Measurements from ENCODE around the gene LIFR.

The LIFR gene

GRCh38 chr5:38595132-38595745 is 38.8 kb upstream of the LIFR start:
- H3K4me1 ChIP-seq = peaks cover 9% of the 10 kb centered on the region
- no peak for DNase-seq
- no peaks in the 10 kb centered on the region for H3K36me3 ChIP-seq
- H3K9me3 ChIP-seq = no peaks in the 10 kb centered on the region
- TF ChIP-seq, protein P1, sequence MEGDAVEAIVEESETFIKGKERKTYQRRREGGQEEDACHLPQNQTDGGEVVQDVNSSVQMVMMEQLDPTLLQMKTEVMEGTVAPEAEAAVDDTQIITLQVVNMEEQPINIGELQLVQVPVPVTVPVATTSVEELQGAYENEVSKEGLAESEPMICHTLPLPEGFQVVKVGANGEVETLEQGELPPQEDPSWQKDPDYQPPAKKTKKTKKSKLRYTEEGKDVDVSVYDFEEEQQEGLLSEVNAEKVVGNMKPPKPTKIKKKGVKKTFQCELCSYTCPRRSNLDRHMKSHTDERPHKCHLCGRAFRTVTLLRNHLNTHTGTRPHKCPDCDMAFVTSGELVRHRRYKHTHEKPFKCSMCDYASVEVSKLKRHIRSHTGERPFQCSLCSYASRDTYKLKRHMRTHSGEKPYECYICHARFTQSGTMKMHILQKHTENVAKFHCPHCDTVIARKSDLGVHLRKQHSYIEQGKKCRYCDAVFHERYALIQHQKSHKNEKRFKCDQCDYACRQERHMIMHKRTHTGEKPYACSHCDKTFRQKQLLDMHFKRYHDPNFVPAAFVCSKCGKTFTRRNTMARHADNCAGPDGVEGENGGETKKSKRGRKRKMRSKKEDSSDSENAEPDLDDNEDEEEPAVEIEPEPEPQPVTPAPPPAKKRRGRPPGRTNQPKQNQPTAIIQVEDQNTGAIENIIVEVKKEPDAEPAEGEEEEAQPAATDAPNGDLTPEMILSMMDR (IDR thresholded peaks at IDR 0.05; ENCODE audit: low read depth, low read length) = no peak
- H3K4me3 ChIP-seq (ENCODE audit: low read depth, low read length) = no peak overlapping the region
- H3K27me3 ChIP-seq = no peaks in the 10 kb centered on the region

- DNase-seq = no peak
- H3K9me3 ChIP-seq = no peaks in the 10 kb centered on the region
- TF ChIP-seq, protein P1 (IDR thresholded peaks at IDR 0.05; ENCODE audit: low read depth, low read length) = no peak
- peaks cover 13% of the 10 kb centered on the region for H3K4me1 ChIP-seq
- H3K36me3 ChIP-seq = no peaks in the 10 kb centered on the region
- H3K4me3 ChIP-seq (ENCODE audit: low read depth, low read length) = no peak overlapping the region
- H3K27me3 ChIP-seq = no peaks in the 10 kb centered on the region
Measured at GRCh38 chr5:38593959-38594358, 37.5 kb upstream of the LIFR start.

GRCh38 chr5:38591523-38591849 is 35.0 kb upstream of the LIFR start:
- Histone ChIP-seq H3K9me3 (no peaks in the 10 kb centered on the region), H3K4me1 (peaks cover 9% of the 10 kb centered on the region), H3K36me3 (no peaks in the 10 kb centered on the region), H3K27me3 (no peaks in the 10 kb centered on the region), H3K4me3 (ENCODE audit: low read depth, low read length) (no peak overlapping the region)
- TF ChIP-seq, protein P1 (IDR thresholded peaks at IDR 0.05; ENCODE audit: low read depth, low read length) = no peak
- DNase-seq = no peak

GRCh38 chr5:38590838-38591522 is 34.5 kb upstream of the LIFR start:
- H3K27me3 ChIP-seq = no peaks in the 10 kb centered on the region
- DNase-seq = no peak
- H3K4me3 ChIP-seq (ENCODE audit: low read depth, low read length) = no peak overlapping the region
- TF ChIP-seq, protein P1 (IDR thresholded peaks at IDR 0.05; ENCODE audit: low read depth, low read length) = no peak
- H3K4me1 ChIP-seq = peaks cover 9% of the 10 kb centered on the region
- no peaks in the 10 kb centered on the region for H3K36me3 ChIP-seq
- no peaks in the 10 kb centered on the region for H3K9me3 ChIP-seq

- peaks cover 9% of the 10 kb centered on the region for H3K4me1 ChIP-seq
- no peak for DNase-seq
- no peak overlapping the region for H3K4me3 ChIP-seq (ENCODE audit: low read depth, low read length)
- no peaks in the 10 kb centered on the region for H3K9me3 ChIP-seq
- no peaks in the 10 kb centered on the region for H3K27me3 ChIP-seq
- H3K36me3 ChIP-seq = no peaks in the 10 kb centered on the region
- TF ChIP-seq, protein P1 (IDR thresholded peaks at IDR 0.05; ENCODE audit: low read depth, low read length) = no peak
Measured at GRCh38 chr5:38589629-38590028, 33.2 kb upstream of the LIFR start.

DNA sequence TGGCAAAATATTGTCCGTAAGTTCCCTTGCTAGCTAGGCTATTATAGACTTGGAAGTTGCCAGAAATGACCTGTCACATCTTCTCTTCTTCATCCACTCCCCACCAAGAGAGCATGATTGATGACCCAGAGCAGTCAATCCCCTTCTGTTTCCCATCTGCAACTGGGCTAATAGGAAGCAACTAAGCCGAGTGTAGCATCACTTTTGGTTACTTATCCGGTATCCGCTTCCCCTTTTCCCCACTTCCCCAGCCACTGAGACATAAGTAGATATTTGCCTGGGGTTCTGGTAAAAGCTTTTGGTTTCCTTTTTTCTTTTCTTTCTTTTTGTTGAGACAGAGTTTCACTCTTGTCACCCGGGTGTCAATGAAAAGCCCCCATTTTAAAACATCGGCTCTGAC is 29.4 kb upstream of the LIFR start:
- Histone ChIP-seq H3K9me3 (no peaks in the 10 kb centered on the region), H3K4me3 (ENCODE audit: low read depth, low read length) (no peak overlapping the region), H3K27me3 (no peaks in the 10 kb centered on the region), H3K4me1 (peaks cover 9% of the 10 kb centered on the region), H3K36me3 (no peaks in the 10 kb centered on the region)
- no peak for DNase-seq
- TF ChIP-seq, protein P1 (IDR thresholded peaks at IDR 0.05; ENCODE audit: low read depth, low read length) = no peak

Measured in BE2C (cell line).